WERI-Rb-1 (cell line): ENCODE data around the gene TEX30.
"Not testable (repeated sequence)": the region's sequence is repeated elsewhere in the genome, so short reads cannot be mapped to it uniquely, and the experiment has no call there.

Experiments used
- DNase-seq: peaks from one replicate; pipeline ENCODE4 v3.0.0-alpha.2; 2020
- H3K27ac ChIP-seq: fragments of 250-450 bp; sonication (Bioruptor Pico); 2 replicates; pipeline ENCODE4 v1.5.1; 2020; ENCODE audit warnings: mild to moderate bottlenecking, moderate library complexity
- H3K27me3 ChIP-seq: fragments of 250-450 bp; sonication (Bioruptor Pico); 2 replicates; pipeline ENCODE4 v1.5.1; 2021; ENCODE audit warnings: mild to moderate bottlenecking, low read depth, moderate library complexity; ENCODE audit not compliant: insufficient read depth, severe bottlenecking
- H3K36me3 ChIP-seq: fragments of 250-450 bp; sonication (Bioruptor Pico); 2 replicates; pipeline ENCODE4 v1.5.1; 2020; ENCODE audit warnings: mild to moderate bottlenecking, moderate library complexity
- H3K4me3 ChIP-seq: 2 replicates; pipeline ENCODE4 v1.5.1; 2011; ENCODE audit warnings: low read depth, mild to moderate bottlenecking, control low read depth, low read length
- H3K9me3 ChIP-seq: fragments of 250-450 bp; sonication (Bioruptor Pico); 2 replicates; pipeline ENCODE4 v1.5.1; 2021; ENCODE audit warnings: mild to moderate bottlenecking, moderate library complexity; ENCODE audit not compliant: severe bottlenecking
- TF ChIP-seq, protein P1 (sequence below): IDR thresholded peaks from 2 replicates; pipeline ENCODE4 v1.5.1; 2011; ENCODE audit warnings: low read depth, mild to moderate bottlenecking, control low read depth, inconsistent platforms, low read length

Gene TEX30

DNA sequence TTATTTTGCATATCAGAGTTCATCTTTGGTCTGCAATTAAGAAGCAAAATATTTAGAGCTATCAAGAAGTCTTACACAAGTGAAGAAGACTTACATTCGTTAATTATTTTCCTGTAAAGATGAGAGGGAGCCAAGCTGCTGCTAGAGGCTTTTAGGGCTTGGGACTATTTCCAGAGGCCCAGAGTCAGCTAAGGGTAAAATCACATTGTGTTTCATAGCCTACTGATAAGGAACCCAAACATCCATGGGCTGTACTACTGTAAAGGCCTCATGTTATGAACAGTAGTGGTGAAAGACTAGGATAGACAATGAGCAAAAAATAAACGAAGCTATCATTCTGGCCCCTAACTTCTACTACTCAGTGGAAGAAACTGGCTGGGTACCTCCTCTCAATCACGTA lies 10.9 kb upstream of the TEX30 start:
- no peak overlapping the region for H3K4me3 ChIP-seq
- H3K9me3 ChIP-seq: peaks cover 12% of the 10 kb centered on the region
- H3K36me3 ChIP-seq: peaks cover 81% of the 10 kb centered on the region
- TF ChIP-seq, protein P1, sequence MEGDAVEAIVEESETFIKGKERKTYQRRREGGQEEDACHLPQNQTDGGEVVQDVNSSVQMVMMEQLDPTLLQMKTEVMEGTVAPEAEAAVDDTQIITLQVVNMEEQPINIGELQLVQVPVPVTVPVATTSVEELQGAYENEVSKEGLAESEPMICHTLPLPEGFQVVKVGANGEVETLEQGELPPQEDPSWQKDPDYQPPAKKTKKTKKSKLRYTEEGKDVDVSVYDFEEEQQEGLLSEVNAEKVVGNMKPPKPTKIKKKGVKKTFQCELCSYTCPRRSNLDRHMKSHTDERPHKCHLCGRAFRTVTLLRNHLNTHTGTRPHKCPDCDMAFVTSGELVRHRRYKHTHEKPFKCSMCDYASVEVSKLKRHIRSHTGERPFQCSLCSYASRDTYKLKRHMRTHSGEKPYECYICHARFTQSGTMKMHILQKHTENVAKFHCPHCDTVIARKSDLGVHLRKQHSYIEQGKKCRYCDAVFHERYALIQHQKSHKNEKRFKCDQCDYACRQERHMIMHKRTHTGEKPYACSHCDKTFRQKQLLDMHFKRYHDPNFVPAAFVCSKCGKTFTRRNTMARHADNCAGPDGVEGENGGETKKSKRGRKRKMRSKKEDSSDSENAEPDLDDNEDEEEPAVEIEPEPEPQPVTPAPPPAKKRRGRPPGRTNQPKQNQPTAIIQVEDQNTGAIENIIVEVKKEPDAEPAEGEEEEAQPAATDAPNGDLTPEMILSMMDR: no peak
- no peak for DNase-seq
- no peaks in the 10 kb centered on the region for H3K27me3 ChIP-seq
- peak overlapping the region; percentile 11 for H3K27ac ChIP-seq

DNA sequence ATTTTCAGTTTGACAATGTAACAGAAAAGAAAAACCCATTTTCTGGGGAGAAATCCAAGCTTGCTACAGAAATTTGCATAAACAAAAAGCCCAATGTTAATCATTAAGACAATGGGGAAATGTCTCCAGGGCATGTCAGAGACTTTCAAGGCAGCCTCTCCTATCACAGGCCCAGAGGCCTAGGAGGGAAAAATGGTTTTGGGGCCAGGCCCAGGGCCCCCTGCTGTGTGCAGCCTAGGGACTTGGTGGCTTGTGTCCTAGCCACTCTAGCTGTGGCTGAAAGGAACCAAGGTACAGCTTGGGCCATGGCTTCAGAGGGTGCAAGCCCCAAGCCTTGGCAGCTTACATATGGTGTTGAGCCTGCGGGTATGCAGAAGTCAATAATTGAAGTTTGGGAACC lies 8.0 kb upstream of the TEX30 start:
- TF ChIP-seq, protein P1: no peak
- peaks cover 52% of the 10 kb centered on the region for H3K36me3 ChIP-seq
- H3K4me3 ChIP-seq: no peak overlapping the region; the same call in 1 of the 2 replicates
- no peak for DNase-seq
- H3K9me3 ChIP-seq: peaks cover 17% of the 10 kb centered on the region
- peak overlapping the region; percentile 91 for H3K27ac ChIP-seq
- H3K27me3 ChIP-seq: no peaks in the 10 kb centered on the region

DNA sequence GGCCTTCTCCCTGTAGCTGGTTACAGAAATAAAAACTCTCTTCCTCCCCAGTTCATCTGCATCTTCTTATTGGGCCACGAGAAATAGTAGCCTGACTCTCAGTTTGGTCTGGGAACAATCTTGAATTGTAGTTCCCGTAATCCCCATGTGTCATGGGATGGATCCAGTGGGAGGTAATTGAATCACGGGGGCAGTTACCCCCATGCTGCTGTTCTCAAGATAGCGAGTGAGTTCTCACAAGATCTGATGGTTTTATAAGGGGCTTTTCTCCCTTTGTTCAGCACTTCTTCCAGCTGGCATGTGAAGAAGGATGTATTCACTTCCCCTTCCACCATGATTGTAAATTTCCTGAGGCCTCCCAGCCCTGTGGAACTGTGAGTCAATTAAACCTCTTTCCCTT lies 7.1 kb upstream of the TEX30 start:
- Histone ChIP-seq H3K9me3 (peaks cover 17% of the 10 kb centered on the region), H3K27ac (peak overlapping the region; percentile 91), H3K36me3 (peaks cover 43% of the 10 kb centered on the region), H3K4me3 (peak overlapping the region; percentile 33)
- DNase-seq: peak; percentile 82
- not testable (repeated sequence) for H3K27me3 ChIP-seq

DNA sequence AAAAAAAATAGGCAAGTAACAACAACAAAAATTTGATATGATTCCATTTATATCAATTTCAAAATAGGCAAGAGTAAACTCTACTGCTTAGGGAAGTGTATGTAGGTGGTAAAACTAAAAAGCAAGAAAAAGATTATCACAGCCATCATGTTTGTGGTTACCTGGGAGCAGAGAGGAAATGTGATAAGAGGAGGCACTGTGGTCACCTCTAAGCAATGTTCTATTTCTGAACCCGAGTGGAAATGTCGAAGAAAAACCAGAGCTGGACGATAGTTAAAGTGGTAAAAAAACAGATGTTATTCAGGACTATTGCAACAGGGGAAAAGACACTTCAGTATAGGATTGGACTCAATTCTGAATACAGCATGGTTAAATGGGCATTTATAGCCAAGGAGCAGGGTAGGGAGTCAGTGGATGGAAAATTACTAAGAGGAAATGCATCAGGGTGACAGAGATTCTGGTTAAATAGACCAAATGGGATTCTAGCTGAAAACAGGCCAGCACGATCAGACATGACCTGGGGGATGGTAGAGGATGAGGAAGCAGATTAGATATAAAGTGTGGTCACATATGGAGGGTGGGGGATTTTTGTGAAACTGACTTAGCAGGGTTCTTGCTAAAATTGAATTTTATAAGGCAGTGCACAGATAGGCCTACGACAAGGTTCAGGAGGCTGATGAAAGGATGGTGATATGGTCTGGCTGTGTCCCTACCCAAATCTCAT lies 6.0 kb upstream of the TEX30 start:
- Histone ChIP-seq H3K4me3 (peak overlapping the region; percentile 6), H3K27ac (peak overlapping the region; percentile 91), H3K36me3 (peaks cover 32% of the 10 kb centered on the region), H3K9me3 (peaks cover 17% of the 10 kb centered on the region), H3K27me3 (no peaks in the 10 kb centered on the region)
- TF ChIP-seq, protein P1: no peak
- DNase-seq: peak; percentile 67

DNA sequence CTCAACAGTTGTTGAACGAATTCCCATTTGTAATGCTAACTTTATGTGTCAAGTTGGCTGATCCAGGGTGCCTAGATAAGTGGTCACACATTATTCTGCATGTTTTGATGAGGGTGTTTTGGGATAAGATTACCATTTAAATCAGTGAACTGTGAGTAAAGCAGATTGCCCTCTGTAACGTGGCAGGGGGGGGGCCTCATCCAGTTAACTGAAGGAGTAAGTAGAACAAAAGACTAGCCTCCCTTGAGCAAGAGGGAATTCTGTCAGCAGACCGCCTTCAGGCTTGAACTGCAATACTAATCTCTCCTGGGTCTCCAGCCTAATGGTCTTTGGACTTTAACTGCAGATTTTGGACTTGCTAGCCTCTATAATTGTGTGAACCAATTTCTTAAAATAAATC lies 4.2 kb upstream of the TEX30 start:
- Histone ChIP-seq H3K27me3 (no peaks in the 10 kb centered on the region), H3K27ac (peak overlapping the region; percentile 91), H3K4me3 (no peak overlapping the region), H3K36me3 (peaks cover 17% of the 10 kb centered on the region), H3K9me3 (peaks cover 18% of the 10 kb centered on the region)
- peak; percentile 58 for DNase-seq
- TF ChIP-seq, protein P1: no peak

DNA sequence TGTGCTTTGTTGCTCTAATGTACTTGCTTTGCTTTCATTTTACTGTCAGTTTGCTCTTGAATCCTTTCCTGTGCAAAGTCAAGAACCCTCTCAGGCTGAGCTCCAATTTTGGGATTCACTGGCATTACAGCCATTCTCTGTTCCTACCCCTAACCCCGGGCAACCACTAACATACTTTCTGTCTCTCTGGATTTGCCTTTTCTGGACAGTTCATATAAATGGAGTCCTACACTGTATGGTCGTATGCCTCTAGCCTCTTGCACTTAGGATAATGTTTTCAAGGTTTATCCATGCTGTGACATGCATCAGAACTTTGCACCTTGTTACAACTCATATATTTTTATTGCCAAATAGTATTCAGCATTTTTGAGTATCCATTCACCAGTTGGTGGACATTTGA lies 2.7 kb upstream of the TEX30 start:
- H3K27me3 ChIP-seq: no peaks in the 10 kb centered on the region
- H3K36me3 ChIP-seq: peaks cover 3% of the 10 kb centered on the region
- no peak overlapping the region for H3K4me3 ChIP-seq
- H3K9me3 ChIP-seq: peaks cover 7% of the 10 kb centered on the region
- no peak overlapping the region for H3K27ac ChIP-seq
- DNase-seq: no peak
- TF ChIP-seq, protein P1: no peak
